K562 treated with DMSO at 1 percent for 48 hours (cell line): ENCODE results near the gene PDK4. TPM values are rescaled to one million over a fixed set of nuclear protein-coding genes. Genes with fewer than 3 reads are reported as not detected.

Experiments
- total RNA-seq: library from RNA; unstranded; fragments of 300-600 nt; gene quantifications from 2 replicates; pipeline ENCODE4 v1.2.3, GENCODE V29; 2022; ENCODE audit warnings: low replicate concordance; ENCODE audit errors: extremely low read depth

PDK4 gene
- total RNA-seq: not detected in 2 replicates

GRCh38 chr7:95596198-95597063, at the start of gene PDK4:
Gene PDK4 (minus strand): TSS chr7:95596516. CDS start chr7:95596293, 223 bp downstream.

Other genes with a start within 250 kb of the PDK4 start
- not detected in 2 replicates for gene PON3, start 200.1 kb downstream of the PDK4 start, total RNA-seq
- gene PON2, start 161.5 kb downstream of the PDK4 start, total RNA-seq: not detected in 2 replicates
- not detected in 2 replicates for gene ASB4, start 110.6 kb downstream of the PDK4 start, total RNA-seq
- not detected in 2 replicates for gene DYNC1I1, start 176.0 kb upstream of the PDK4 start, total RNA-seq